Skeletal muscle satellite cell (primary cell): ENCODE results near the gene PCED1B.
A peak's percentile ranks its signal among the peaks of the same experiment; 100 is the strongest.

Source experiments
- H3K27me3 ChIP-seq: 2 replicates; pipeline ENCODE4 v1.7.0; 2013; ENCODE audit warnings: low read length; ENCODE audit not compliant: control insufficient read depth, insufficient read depth
- H3K36me3 ChIP-seq: 2 replicates; pipeline ENCODE4 v1.7.0; 2013; ENCODE audit warnings: mild to moderate bottlenecking, control low read depth, low read length; ENCODE audit not compliant: insufficient read depth
- H3K4me1 ChIP-seq: 2 replicates; pipeline ENCODE4 v1.7.0; 2013; ENCODE audit warnings: low read length; ENCODE audit not compliant: control insufficient read depth, insufficient read depth
- H3K4me2 ChIP-seq: 2 replicates; pipeline ENCODE4 v1.7.0; 2013; ENCODE audit warnings: mild to moderate bottlenecking, low read length
- H3K4me3 ChIP-seq: 2 replicates; pipeline ENCODE4 v1.7.0; 2013; ENCODE audit warnings: low read length
- H3K9ac ChIP-seq: 2 replicates; pipeline ENCODE4 v1.7.0; 2013; ENCODE audit warnings: mild to moderate bottlenecking, low read depth, low read length, moderate library complexity
- H3K9me3 ChIP-seq: replicated peaks from 2 replicates; pipeline ENCODE4 v1.7.0; 2013; ENCODE audit warnings: mild to moderate bottlenecking, control low read depth, low read length

PCED1B gene

DNA sequence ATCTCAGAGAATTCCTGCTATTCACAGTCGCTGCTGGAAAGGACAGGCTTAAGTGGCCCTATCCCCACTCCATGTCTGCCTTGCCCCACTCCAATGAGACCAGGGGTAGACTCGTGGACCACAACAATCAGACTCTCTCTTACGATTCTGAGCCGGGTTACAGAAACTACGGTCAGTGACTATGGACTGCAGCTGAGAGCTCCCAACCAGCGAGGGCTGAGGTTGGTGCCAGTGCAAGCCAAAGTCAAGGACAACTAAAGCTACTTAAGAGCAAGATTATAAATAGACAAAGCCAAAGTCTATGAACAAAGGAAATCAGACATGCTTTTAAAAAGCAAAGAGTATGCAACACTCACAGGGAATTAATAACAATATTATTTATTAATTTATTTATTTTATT is 18.7 kb downstream of the PCED1B start:
- Histone ChIP-seq H3K4me3 (no peak overlapping the region), H3K36me3 (no peaks in the 10 kb centered on the region), H3K9ac (no peak overlapping the region), H3K4me1 (peaks cover 57% of the 10 kb centered on the region), H3K4me2 (no peak overlapping the region), H3K9me3 (no peaks in the 10 kb centered on the region), H3K27me3 (no peaks in the 10 kb centered on the region)

GRCh38 chr12:47099610-47100009 is 20.2 kb downstream of the PCED1B start:
- Histone ChIP-seq H3K36me3 (no peaks in the 10 kb centered on the region), H3K9me3 (no peaks in the 10 kb centered on the region), H3K27me3 (no peaks in the 10 kb centered on the region), H3K4me2 (peak overlapping the region; percentile 34), H3K9ac (peak overlapping the region; percentile 12), H3K4me1 (peaks cover 63% of the 10 kb centered on the region), H3K4me3 (no peak overlapping the region)

DNA sequence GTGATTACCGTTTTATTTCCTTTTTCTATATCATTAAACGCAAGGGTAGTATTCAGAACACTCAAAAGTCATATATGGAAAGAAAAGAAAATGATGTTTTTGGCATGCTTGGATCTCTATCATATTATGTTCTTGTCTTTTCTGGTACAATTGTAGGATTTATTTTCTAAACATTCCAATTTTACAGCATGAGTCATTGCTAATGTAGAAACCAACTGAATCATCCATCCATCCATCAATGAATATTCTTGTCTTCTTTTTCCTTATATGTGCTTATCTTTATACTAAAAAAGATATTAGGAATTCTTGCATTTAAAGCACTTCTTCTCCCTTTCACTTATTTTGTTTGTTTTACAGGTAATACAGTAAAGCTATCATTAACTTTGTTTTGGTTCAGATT is 20.7 kb downstream of the PCED1B start:
- no peaks in the 10 kb centered on the region for H3K27me3 ChIP-seq
- H3K4me1 ChIP-seq, result peaks cover 57% of the 10 kb centered on the region
- peak overlapping the region; percentile 34 for H3K4me2 ChIP-seq
- no peak overlapping the region for H3K4me3 ChIP-seq
- no peaks in the 10 kb centered on the region for H3K9me3 ChIP-seq
- no peaks in the 10 kb centered on the region for H3K36me3 ChIP-seq
- H3K9ac ChIP-seq, result no peak overlapping the region

- Histone ChIP-seq H3K4me2 (no peak overlapping the region), H3K9me3 (no peaks in the 10 kb centered on the region), H3K36me3 (no peaks in the 10 kb centered on the region), H3K4me1 (peaks cover 36% of the 10 kb centered on the region), H3K9ac (no peak overlapping the region), H3K27me3 (no peaks in the 10 kb centered on the region), H3K4me3 (no peak overlapping the region)
Observed at GRCh38 chr12:47102406-47102805, 23.0 kb downstream of the PCED1B start.

DNA sequence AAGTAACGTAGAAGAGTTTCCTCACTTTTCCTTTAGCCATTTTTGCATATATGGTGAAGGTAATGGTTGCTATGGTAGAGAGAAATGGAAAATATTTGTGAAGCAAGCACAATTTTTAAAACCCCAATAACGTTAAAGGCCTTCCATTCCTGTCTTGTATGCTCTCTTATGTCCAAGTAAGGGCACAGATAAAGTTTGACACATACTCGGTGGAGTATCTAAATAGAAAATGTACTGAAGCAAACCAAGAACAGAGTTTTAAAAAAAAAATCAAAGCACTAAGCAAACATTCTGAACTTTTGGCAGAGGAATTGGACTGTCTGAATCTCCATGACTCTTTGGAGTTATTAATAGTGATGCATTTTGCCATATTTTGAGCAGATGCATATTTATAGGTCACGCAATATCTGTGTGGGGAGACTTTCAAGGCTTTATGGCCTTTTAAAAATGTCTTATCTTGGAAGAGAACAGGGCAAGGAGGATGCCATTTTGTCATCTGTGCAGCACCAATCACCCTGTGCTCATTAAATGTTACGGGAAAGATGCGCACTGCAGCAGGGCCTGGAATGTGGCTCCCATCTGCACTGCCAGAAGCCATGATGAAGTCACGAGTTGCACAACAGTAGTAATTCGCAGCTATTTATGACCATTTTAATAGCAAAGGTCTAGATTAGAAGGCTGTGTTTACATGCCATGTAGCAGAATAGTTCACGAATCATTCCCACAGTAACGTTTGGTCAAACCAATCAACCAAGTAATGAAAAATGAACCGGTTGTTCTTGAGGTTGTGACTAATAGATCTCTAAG is 23.6 kb downstream of the PCED1B start:
- no peak overlapping the region for H3K4me3 ChIP-seq
- no peak overlapping the region for H3K9ac ChIP-seq

GRCh38 chr12:47105914-47106674 is 26.7 kb downstream of the PCED1B start:
- no peak overlapping the region for H3K4me2 ChIP-seq
- H3K4me1 ChIP-seq, result peaks cover 12% of the 10 kb centered on the region
- H3K27me3 ChIP-seq, result no peaks in the 10 kb centered on the region
- H3K9me3 ChIP-seq, result no peaks in the 10 kb centered on the region
- no peak overlapping the region for H3K4me3 ChIP-seq
- peaks cover 4% of the 10 kb centered on the region for H3K36me3 ChIP-seq
- no peak overlapping the region for H3K9ac ChIP-seq

More for the DNA sequence above, 23.6 kb downstream of the PCED1B start:
- Histone ChIP-seq H3K36me3 (peaks cover under 1% of the 10 kb centered on the region), H3K27me3 (no peaks in the 10 kb centered on the region), H3K4me1 (peaks cover 30% of the 10 kb centered on the region), H3K4me2 (no peak overlapping the region), H3K9me3 (no peaks in the 10 kb centered on the region)

DNA sequence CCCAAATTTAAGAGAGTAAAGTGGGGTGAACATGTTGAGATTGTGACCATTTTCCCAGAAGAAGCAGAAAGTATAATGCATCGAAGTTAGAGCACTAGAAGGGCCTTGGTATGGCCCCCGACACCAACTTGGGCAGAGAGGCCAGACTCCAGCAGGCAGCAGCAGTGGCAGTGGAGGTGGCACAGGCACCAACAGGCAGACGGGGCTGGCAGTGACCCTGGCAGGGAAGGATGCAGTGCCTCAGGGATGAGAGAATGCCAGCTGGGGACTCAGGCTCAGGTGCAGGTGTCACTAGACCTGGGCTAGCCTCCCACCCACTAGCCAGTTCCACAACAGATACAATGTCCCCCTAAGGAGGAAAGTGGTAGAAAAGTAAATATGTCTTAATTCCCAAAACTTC is 28.0 kb downstream of the PCED1B start:
- no peak overlapping the region for H3K4me2 ChIP-seq
- H3K27me3 ChIP-seq, result no peaks in the 10 kb centered on the region
- no peak overlapping the region for H3K9ac ChIP-seq
- peaks cover 12% of the 10 kb centered on the region for H3K4me1 ChIP-seq
- no peak overlapping the region for H3K4me3 ChIP-seq
- H3K36me3 ChIP-seq, result peaks cover 4% of the 10 kb centered on the region
- no peaks in the 10 kb centered on the region for H3K9me3 ChIP-seq

DNA sequence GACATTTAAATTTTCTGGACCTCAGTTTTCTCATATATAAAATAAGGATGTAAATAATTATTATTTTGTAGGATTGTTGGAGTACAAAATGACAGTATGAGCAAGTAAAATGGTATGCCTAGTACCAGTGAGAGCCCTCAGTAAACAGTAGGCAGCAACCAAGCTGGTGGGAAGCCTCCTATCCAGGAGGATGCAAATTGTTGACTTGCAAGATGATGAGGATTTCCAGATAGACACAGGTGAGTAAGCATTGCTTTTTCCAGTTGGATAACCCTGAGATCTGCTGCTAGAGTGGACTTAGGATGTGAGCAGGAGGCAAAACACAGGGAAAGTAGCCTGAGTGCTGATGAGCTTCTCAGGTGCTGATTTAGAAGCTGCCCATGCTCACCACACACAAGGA is 28.5 kb downstream of the PCED1B start:
- H3K36me3 ChIP-seq, result peaks cover 4% of the 10 kb centered on the region
- no peaks in the 10 kb centered on the region for H3K27me3 ChIP-seq
- H3K4me3 ChIP-seq, result no peak overlapping the region
- no peaks in the 10 kb centered on the region for H3K9me3 ChIP-seq
- H3K4me2 ChIP-seq, result no peak overlapping the region
- H3K9ac ChIP-seq, result no peak overlapping the region
- peaks cover 10% of the 10 kb centered on the region for H3K4me1 ChIP-seq

DNA sequence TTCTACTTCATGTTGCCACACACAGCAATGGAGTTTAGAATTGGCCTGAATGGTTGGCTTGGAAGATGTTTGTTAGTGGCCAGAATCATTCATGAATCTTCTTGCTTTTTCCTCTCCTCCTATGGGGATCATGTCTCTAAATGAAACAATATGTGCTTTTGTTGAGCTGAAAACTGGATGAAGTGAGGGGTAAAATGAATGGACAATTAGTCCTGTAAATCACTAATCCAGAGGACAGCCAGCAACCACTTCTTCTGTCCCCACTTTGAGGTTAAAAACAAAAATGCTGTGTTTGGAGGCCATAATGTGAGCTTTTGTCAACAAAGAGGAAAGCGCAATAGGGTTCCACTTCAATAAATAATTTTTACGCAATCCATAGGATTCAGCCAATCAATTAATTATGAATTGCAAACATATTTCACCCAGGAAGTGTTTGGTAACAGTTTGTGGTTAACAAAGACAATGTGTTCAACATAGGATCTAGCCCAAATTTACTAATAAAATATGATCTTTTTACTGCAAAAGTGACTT is 30.7 kb downstream of the PCED1B start:
- no peak overlapping the region for H3K9ac ChIP-seq
- H3K9me3 ChIP-seq, result no peaks in the 10 kb centered on the region
- no peaks in the 10 kb centered on the region for H3K27me3 ChIP-seq
- no peaks in the 10 kb centered on the region for H3K4me1 ChIP-seq
- no peak overlapping the region for H3K4me3 ChIP-seq
- no peak overlapping the region for H3K4me2 ChIP-seq
- peaks cover 4% of the 10 kb centered on the region for H3K36me3 ChIP-seq

GRCh38 chr12:47110718-47111391 is 31.4 kb downstream of the PCED1B start:
- Histone ChIP-seq H3K36me3 (peaks cover 4% of the 10 kb centered on the region), H3K9ac (no peak overlapping the region), H3K4me1 (no peaks in the 10 kb centered on the region), H3K4me2 (no peak overlapping the region), H3K9me3 (no peaks in the 10 kb centered on the region), H3K27me3 (no peaks in the 10 kb centered on the region), H3K4me3 (no peak overlapping the region)

GRCh38 chr12:47111392-47111778 is 32.0 kb downstream of the PCED1B start:
- Histone ChIP-seq H3K27me3 (no peaks in the 10 kb centered on the region), H3K36me3 (peaks cover 4% of the 10 kb centered on the region), H3K9me3 (no peaks in the 10 kb centered on the region), H3K4me1 (no peaks in the 10 kb centered on the region), H3K4me2 (no peak overlapping the region), H3K4me3 (no peak overlapping the region), H3K9ac (no peak overlapping the region)
